GM10847 (cell line): ENCODE results near the gene BAHD1.

Source experiments
- POLR2A ChIP-seq: IDR thresholded peaks from 2 replicates; pipeline ENCODE4 v1.6.1; 2011; ENCODE audit not compliant: insufficient read length; ENCODE audit errors: extremely low read depth

Gene BAHD1

GRCh38 chr15:40436892-40437751 lies 3.6 kb upstream of the BAHD1 start:
- no peak for TF ChIP-seq POLR2A

DNA sequence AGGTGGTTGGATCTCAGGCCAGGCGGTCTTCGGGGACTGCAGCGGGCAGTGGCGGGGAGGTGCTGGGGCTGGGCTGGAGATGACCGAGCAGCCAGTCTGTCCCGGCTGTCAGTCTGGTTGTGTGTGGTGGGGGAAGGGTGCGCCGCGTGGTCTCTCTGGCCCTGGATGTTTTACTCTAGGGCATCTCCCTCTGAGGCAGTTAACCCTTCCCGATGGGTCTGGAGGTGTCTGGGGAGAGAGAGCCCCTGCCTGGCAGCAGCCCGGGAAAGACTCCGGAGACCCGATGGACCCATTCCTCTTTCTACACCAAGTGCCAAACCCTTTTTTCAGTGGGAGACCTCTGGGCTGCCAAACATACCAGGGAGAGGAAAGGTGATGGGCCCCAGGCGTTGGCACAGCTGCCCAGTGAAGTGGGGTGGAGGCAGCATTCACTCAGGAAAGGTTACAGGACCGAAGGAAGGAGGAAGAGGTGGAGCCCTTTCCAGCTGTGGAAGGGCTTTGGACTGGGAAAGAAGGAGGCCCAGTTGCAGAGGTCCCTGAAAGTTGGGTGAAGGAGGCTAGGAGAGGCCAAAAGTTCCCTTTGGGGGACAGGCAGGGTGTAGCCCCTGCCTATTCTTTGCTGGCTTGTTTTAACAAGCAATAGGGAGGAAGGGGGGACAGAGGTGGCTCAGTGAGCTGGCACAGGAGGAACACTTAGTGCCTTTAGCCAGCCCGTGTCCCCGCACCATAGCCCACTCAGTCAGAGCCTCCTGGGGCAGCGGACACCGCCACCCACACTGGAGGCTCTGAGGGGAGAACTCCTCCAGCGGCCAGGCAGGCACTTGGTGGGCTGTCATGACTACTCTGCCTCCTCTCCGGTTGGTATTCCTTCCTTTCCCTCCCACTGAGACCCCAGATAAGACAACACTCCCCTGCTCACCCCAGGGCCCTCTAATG lies 2.7 kb upstream of the BAHD1 start:
- no peak for TF ChIP-seq POLR2A

DNA sequence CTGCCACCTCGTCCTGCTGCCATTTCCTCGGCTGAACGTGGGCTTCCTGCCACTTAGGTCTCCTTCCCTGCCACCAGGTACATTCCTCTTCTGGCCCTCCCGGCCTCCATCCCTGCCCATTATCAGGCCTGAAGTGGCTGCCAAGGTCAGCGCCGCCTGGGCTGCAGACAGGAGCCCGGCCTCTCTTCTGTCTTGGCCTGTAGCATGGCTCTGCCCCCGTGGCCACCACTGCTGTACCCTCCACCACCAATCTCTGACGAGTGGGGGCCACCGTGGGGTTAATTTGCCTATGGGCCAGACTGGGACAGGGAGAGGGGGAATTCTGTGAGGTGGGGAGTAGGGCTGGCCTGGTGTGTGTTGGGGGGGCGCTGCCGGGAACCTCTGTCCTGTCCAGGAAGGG lies 2.0 kb upstream of the BAHD1 start:
- TF ChIP-seq POLR2A, result no peak

GRCh38 chr15:40439461-40439959 lies 1.2 kb upstream of the BAHD1 start:
- no peak for TF ChIP-seq POLR2A

- TF ChIP-seq POLR2A, result no peak
These were observed 602 bp upstream of the BAHD1 start for GRCh38 chr15:40439960-40440742.

- no peak for TF ChIP-seq POLR2A
These were observed 1.1 kb downstream of the BAHD1 start for GRCh38 chr15:40441565-40442531.

DNA sequence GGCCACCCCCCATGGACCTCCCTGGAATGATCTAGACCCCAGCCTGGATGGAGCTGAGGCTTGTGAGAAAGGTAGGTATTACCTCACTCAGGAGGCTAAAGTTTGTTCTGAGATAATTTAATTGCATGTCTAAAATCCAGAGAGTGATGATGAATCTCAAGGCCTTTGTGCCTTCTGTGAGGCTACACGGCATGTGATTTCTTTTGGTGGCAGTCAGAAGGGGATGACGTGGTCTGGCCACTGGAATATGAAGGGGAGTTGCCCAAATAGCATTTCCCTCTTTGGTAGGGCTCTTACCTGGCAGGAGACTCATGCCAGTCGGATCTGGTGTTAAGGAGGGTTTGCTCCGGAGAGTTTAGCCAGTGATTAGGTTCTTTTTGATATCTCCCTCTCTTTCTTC lies 2.5 kb downstream of the BAHD1 start:
- TF ChIP-seq POLR2A, result no peak

DNA sequence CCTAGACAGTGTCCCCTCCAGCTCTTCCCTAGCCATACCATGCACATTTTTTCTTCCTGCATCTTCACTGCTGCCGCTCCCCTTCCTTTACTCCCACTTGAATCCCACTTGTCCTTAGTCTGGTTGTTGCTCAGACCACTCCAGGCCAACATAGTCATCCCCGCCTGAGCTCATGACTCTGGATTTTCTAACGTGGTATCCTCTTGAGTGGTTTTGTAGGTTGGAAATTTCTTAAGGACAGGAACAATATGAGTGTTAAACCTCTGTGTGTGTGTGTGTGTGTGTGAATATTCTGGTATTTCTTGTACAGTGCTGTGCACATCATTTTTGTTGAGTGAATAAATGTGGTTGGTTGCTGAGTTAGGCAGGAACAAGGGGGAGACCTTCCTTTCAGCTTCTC lies 3.1 kb downstream of the BAHD1 start:
- no peak for TF ChIP-seq POLR2A

DNA sequence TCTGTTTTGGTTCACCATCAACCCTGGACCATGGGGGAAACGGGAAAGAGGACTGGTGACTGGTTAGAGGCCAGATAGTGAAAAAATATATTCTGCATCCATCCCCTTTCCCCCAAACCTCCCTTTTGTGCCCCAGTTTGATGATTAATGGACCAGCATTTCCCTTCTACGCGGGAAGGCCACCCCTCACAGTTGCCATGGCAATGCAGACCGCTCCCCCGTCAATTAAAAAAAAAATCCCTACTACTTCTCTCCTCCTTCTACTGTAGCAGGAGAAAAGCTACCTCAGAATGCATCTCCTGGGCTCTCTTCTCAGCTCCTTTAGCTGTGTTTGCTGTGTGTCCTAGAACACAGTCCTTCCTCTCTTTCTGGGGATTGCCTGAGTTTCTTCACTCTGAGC lies 4.0 kb downstream of the BAHD1 start:
- no peak for TF ChIP-seq POLR2A

GRCh38 chr15:40445421-40445922 lies 4.7 kb downstream of the BAHD1 start:
- no peak for TF ChIP-seq POLR2A

DNA sequence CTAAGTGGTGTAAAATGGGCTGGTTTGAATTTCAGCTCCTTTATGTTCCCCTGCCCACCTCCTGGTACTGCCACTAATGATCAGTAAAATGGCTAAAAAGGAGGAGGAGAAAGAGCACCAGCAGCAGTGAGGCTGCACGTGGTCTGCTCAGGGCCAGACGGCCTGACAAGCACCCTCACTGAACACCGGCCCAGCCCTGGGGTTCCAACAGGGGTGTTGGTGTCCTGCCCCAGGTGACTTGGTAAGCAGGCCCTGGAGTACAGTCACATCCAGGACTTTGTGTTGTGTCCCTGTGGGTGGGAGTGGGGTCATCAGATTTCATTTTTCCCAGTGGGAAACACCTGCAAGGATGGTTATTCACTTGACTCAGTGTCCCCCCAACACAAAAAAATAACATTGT lies 5.4 kb downstream of the BAHD1 start:
- TF ChIP-seq POLR2A, result no peak

DNA sequence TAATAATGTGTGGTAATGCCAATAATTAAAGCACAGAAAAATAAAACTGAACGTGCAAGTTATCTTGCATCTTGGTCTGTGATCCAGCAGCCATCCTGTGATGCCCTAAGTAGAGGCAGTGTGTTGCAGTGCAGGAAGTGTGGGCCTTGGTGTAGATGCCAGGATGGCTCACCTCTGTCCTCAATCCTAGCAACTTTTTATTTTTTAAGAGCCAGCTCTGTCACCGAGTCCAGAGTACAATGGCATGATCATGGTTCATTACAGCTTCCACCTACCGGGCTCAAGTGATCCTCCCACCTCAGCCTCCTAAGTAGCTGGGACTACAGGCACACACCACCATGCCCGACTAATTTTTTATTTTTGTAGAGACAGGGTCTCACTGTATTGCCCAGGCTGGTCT lies 7.6 kb downstream of the BAHD1 start:
- TF ChIP-seq POLR2A, result no peak

- no peak for TF ChIP-seq POLR2A
These were observed 8.5 kb downstream of the BAHD1 start for GRCh38 chr15:40449275-40449674.

- TF ChIP-seq POLR2A, result no peak
These were observed 9.3 kb downstream of the BAHD1 start for GRCh38 chr15:40450047-40450446.
